ENCODE results near the gene MNT. TPM values are rescaled to one million over a fixed set of nuclear protein-coding genes. Genes with fewer than 3 reads are reported as not detected.

The MNT gene
- total and polyA plus RNA-seq, 5 donors from 2014 or later = 0.50 to 93.4 (median 1.1) TPM

DNA sequence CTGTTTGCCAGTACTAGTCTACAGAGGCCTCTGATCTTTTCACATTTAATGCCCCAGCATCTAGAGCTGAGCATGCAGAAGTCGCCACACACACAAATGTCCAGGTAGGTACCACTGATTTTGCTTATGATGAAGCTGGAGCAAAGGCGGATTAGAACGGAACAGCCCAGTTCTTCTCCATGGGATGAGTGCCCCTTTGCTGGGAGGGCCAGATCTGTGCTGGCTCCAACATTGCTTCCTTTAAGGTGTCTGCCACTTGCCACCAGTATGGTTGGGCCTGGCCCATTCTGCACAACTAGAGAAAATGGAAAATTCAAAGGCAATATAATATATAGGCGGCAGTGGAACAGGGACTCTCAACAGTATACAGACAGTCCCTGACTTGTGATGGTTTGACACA lies 2.2 kb upstream of the MNT start:
- Mint-ChIP-seq H3K27me3 (peaks cover 9% of the 10 kb centered on the region), H3K27ac (peak overlapping the region in 2 of 3 donors; percentile 20 to 88), H3K36me3 (no peaks in the 10 kb centered on the region), H3K4me3 (peak overlapping the region; percentile 87 to 99 (median 90)), H3K4me1 (peaks cover 0 to 39% (median 15%) of the 10 kb centered on the region in 4 donors), H3K9me3 (peaks cover 0 to 1% (median 0%) of the 10 kb centered on the region in 7 donors)
- no peak overlapping the region for H3K27ac ChIP-seq (ENCODE audit: insufficient read depth, low read length, poor library complexity, severe bottlenecking)
- H3K4me1 ChIP-seq (ENCODE audit: control insufficient read depth, insufficient read depth, low read length, poor library complexity, severe bottlenecking) = peaks cover 28% of the 10 kb centered on the region
- H3K36me3 ChIP-seq (ENCODE audit: control insufficient read depth, insufficient read depth, low read length) = no peaks in the 10 kb centered on the region
- peak overlapping the region; percentile 54 for H3K4me3 ChIP-seq (ENCODE audit: low read depth, low read length)
- ATAC-seq (ENCODE audit: low read depth in 2 of 2) (no peak), DNase-seq (no peak)
- H3K27me3 ChIP-seq (ENCODE audit: control insufficient read depth, insufficient read depth, low read length) = no peaks in the 10 kb centered on the region
- H3K9me3 ChIP-seq (ENCODE audit: control insufficient read depth in 2 of 2, low read length in 2 of 2) = no peaks in the 10 kb centered on the region

DNA sequence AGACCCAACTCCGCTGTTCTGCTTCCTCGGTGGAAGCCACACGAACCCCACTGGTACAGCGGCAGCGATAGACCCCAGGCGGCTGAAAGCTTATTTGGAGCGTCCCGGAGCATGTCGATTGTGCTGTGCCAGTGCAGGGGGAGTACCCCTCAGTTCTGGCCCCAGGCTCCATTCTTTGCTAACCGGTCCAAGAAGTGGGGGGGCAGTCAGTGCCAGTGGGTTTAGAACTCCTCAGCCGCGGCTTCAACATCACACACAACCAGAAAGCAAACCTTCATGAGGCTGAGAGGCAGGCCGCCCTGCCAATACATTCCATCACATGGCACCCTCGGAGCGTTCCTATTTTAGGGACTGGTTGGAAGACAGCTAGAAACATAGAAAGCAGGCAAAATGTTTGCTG lies 1.7 kb upstream of the MNT start:
- Histone ChIP-seq H3K4me3 (ENCODE audit: low read depth, low read length) (peak overlapping the region; percentile 54), H3K9me3 (ENCODE audit: control insufficient read depth in 2 of 2, low read length in 2 of 2) (no peaks in the 10 kb centered on the region), H3K27me3 (ENCODE audit: control insufficient read depth, insufficient read depth, low read length) (no peaks in the 10 kb centered on the region), H3K27ac (ENCODE audit: insufficient read depth, low read length, poor library complexity, severe bottlenecking) (peak overlapping the region; percentile 98), H3K36me3 (ENCODE audit: control insufficient read depth, insufficient read depth, low read length) (no peaks in the 10 kb centered on the region), H3K4me1 (ENCODE audit: control insufficient read depth, insufficient read depth, low read length, poor library complexity, severe bottlenecking) (peaks cover 33% of the 10 kb centered on the region)
- peak overlapping the region; percentile 88 to 99 (median 97) for H3K27ac Mint-ChIP-seq
- peaks cover 0 to 44% (median 17%) of the 10 kb centered on the region in 4 donors for H3K4me1 Mint-ChIP-seq
- ATAC-seq (ENCODE audit: low read depth in 2 of 2) (no peak), DNase-seq (no peak)
- H3K27me3 Mint-ChIP-seq = peaks cover 9% of the 10 kb centered on the region
- peak overlapping the region; percentile 87 to 99 (median 90) for H3K4me3 Mint-ChIP-seq
- peaks cover 0 to 1% (median 0%) of the 10 kb centered on the region in 7 donors for H3K9me3 Mint-ChIP-seq
- no peaks in the 10 kb centered on the region for H3K36me3 Mint-ChIP-seq

DNA sequence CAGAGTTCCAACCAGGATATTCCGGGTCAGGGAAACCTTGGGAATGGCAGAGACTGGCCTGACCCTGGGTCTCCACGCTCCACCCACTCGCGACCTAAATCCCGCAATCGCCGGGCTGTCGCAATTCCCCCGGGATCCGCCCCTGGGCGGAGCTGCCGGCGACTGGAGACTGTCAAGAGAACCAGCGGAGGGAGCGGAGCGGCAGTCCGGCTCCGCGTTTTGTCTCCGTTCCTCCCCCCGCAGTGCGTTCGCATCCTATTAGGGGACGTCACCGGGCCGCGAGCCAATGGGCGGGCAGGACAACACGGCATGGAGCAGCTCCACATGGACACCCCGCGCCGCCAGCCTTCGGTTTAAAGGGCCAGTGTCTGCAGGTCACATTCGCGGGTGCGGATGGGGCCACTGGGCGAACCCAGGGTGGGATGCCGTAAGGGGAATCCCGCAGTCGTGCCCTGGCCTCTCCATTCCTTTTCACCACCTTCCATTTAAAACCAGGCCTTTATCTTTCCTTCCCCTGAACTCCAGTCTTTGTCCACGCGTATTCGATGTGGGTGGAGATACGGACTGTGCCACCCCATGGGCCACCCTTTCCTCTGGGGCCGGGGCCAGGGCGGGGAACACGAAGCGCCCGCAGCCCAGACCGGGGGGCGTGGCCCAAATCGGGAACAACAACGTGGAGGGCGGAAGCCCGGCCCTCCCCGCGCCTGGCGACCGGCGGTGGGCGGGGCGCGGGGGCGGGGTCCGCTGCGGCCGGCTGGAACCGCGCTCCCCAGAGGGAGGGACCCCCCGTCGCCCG lies 764 bp upstream of the MNT start:
- H3K36me3 ChIP-seq (ENCODE audit: control insufficient read depth, insufficient read depth, low read length) = no peaks in the 10 kb centered on the region
- Mint-ChIP-seq H3K4me1 (peaks cover 0 to 46% (median 19%) of the 10 kb centered on the region in 4 donors), H3K27me3 (peaks cover 9% of the 10 kb centered on the region), H3K4me3 (peak overlapping the region; percentile 95 to 100 (median 98)), H3K27ac (peak overlapping the region; percentile 99), H3K9me3 (peaks cover 0 to 1% (median 0%) of the 10 kb centered on the region in 7 donors), H3K36me3 (no peaks in the 10 kb centered on the region)
- peak overlapping the region; percentile 80 for H3K4me3 ChIP-seq (ENCODE audit: low read depth, low read length)
- DNase-seq (peak; percentile 99 to 100 (median 99)), ATAC-seq (ENCODE audit: low read depth in 2 of 2) (peak; percentile 57 to 62)
- no peaks in the 10 kb centered on the region for H3K9me3 ChIP-seq (ENCODE audit: control insufficient read depth in 2 of 2, low read length in 2 of 2)
- peaks cover 42% of the 10 kb centered on the region for H3K4me1 ChIP-seq (ENCODE audit: control insufficient read depth, insufficient read depth, low read length, poor library complexity, severe bottlenecking)
- peak overlapping the region; percentile 98 for H3K27ac ChIP-seq (ENCODE audit: insufficient read depth, low read length, poor library complexity, severe bottlenecking)
- no peaks in the 10 kb centered on the region for H3K27me3 ChIP-seq (ENCODE audit: control insufficient read depth, insufficient read depth, low read length)

DNA sequence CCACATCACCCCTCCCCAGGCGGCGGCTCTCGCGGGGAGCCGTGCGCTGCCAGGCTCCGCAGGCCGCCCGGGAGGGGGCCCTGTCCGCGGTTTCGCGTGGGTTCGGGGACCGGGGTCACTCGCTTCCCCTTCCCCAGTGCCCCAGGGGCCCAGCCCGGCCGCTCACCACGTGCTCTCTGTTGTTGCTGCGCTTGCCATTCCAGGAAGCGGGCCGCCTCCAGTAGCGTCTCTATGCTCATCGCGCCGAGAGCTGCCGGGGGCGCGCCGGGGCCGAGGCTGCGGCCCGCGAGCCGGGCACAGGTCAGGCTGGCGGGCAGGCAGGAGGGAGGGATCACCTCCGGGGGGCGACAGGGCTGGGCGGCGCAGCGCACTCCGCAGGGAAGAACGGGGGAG lies 390 bp downstream of the MNT start:
- DNase-seq = peak; percentile 38 to 70 (median 62)
- Mint-ChIP-seq H3K27ac (peak overlapping the region; percentile 99 to 100 (median 99)), H3K27me3 (peaks cover 9% of the 10 kb centered on the region), H3K4me3 (peak overlapping the region; percentile 94 to 100 (median 99)), H3K4me1 (peaks cover 0 to 54% (median 21%) of the 10 kb centered on the region in 4 donors), H3K36me3 (no peaks in the 10 kb centered on the region), H3K9me3 (peaks cover 0 to 1% (median 0%) of the 10 kb centered on the region in 7 donors)
- H3K27me3 ChIP-seq (ENCODE audit: control insufficient read depth, insufficient read depth, low read length) = no peaks in the 10 kb centered on the region
- no peaks in the 10 kb centered on the region for H3K9me3 ChIP-seq (ENCODE audit: control insufficient read depth in 2 of 2, low read length in 2 of 2)
- H3K4me1 ChIP-seq (ENCODE audit: control insufficient read depth, insufficient read depth, low read length, poor library complexity, severe bottlenecking) = peaks cover 54% of the 10 kb centered on the region
- H3K4me3 ChIP-seq (ENCODE audit: low read depth, low read length) = peak overlapping the region; percentile 68
- no peak for ATAC-seq (ENCODE audit: low read depth in 2 of 2)
- peak overlapping the region; percentile 98 for H3K27ac ChIP-seq (ENCODE audit: insufficient read depth, low read length, poor library complexity, severe bottlenecking)
- H3K36me3 ChIP-seq (ENCODE audit: control insufficient read depth, insufficient read depth, low read length) = no peaks in the 10 kb centered on the region

DNA sequence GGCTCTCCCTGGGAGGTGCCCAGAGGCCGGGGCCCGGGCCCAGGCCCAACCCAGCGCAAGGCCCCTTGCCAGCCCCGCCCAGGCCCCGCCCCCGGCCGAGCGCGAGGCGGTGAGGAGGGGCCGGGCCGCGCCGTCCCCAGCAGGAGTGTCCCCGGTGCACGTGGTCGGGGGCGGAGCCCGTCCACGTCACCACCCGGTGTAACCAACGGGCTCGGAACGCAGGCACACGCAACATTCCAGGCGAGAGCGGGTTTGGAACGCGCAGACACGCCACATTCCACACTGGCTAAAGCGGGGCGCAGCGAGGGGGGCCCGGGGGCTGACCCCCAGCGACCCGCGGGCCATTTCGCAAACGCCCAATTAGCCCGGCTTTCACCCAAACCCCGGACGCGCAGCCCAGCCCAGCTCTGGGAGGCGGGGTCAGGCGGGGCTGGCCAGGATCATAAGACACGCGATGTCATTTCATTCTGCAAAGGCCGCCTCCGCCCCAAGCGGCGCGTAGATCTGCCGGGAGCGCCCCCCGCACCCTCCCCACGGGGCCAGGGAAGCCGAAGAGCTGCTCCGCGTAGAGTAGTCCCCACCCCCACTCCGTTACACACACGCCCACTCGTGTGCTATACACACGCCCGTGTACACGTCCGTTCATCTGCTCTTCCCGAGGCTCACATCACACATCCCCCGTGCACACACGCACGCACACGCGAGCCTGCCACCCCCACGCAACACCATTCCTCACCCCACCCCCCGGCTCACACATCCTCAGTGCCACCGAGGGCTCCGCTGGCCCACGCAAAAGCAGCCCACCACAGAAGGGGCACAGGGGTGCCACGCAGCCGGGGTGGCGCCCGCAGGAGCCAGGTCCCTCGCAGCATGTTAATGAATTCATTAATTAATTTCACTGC lies 1.0 kb downstream of the MNT start:
- no peaks in the 10 kb centered on the region for H3K36me3 ChIP-seq (ENCODE audit: control insufficient read depth, insufficient read depth, low read length)
- peak overlapping the region; percentile 68 for H3K4me3 ChIP-seq (ENCODE audit: low read depth, low read length)
- Mint-ChIP-seq H3K27me3 (peaks cover 9% of the 10 kb centered on the region), H3K36me3 (no peaks in the 10 kb centered on the region), H3K9me3 (peaks cover 0 to 1% (median 0%) of the 10 kb centered on the region in 7 donors), H3K4me3 (peak overlapping the region; percentile 94 to 100 (median 99)), H3K27ac (peak overlapping the region; percentile 99 to 100 (median 99)), H3K4me1 (peaks cover 0 to 55% (median 19%) of the 10 kb centered on the region in 4 donors)
- H3K4me1 ChIP-seq (ENCODE audit: control insufficient read depth, insufficient read depth, low read length, poor library complexity, severe bottlenecking) = peaks cover 56% of the 10 kb centered on the region
- ATAC-seq (ENCODE audit: low read depth in 2 of 2) (peak; percentile 49 to 52), DNase-seq (peak; percentile 93 to 96 (median 93))
- H3K27ac ChIP-seq (ENCODE audit: insufficient read depth, low read length, poor library complexity, severe bottlenecking) = peak overlapping the region; percentile 98
- no peaks in the 10 kb centered on the region for H3K27me3 ChIP-seq (ENCODE audit: control insufficient read depth, insufficient read depth, low read length)
- no peaks in the 10 kb centered on the region for H3K9me3 ChIP-seq (ENCODE audit: control insufficient read depth in 2 of 2, low read length in 2 of 2)

DNA sequence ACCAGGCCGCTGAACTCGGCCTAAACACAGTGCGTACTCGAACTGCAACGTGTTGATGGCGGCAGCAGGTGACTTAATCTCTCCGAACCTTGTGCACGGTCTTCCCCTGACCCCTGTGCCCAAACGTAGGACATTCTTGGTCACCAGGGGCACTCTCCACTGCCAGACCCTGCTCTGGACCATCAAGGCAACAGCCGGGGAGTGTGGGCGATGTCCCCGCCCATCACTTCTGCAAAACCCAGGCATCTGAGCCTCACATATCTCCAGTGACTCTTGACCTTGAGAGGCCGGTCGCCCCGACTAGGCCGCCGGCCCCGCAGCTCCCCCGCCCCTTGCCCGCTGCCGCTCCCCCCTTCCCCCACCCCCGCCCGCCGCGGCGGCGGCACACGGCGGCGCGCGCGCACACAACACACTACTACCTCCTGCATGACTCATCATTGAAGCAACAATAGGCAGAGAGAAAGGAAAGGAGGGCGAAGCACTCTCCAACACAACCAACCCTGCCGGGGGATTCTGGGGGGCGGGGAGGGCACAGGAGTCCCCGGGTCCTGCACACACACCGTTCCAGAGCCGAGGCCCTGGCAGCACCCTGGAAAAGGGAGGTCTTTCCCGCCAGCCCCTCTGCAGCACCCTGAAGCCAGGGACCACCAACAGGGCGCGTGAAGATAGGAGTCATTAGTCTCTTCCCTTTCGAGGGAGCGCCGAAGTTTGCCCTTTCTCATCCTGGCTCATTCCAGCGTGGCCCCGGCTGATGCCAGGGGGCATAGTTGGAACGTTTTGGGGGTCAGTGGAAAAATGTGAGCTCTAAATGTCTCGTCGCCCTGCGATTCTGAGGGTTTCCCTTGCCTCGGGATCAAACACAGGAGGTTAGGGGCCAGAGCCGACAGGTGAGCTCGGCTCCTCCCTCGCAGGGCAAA lies 1.9 kb downstream of the MNT start:
- H3K27ac ChIP-seq (ENCODE audit: insufficient read depth, low read length, poor library complexity, severe bottlenecking) = peak overlapping the region; percentile 98
- H3K9me3 ChIP-seq (ENCODE audit: control insufficient read depth in 2 of 2, low read length in 2 of 2) = no peaks in the 10 kb centered on the region
- H3K4me1 ChIP-seq (ENCODE audit: control insufficient read depth, insufficient read depth, low read length, poor library complexity, severe bottlenecking) = peaks cover 63% of the 10 kb centered on the region
- Mint-ChIP-seq H3K4me3 (peak overlapping the region; percentile 86 to 99 (median 96)), H3K27ac (peak overlapping the region; percentile 95 to 99 (median 96)), H3K27me3 (peaks cover 9% of the 10 kb centered on the region), H3K4me1 (peaks cover 0 to 57% (median 19%) of the 10 kb centered on the region in 4 donors), H3K9me3 (peaks cover 0 to 1% (median 0%) of the 10 kb centered on the region in 7 donors), H3K36me3 (no peaks in the 10 kb centered on the region)
- no peaks in the 10 kb centered on the region for H3K36me3 ChIP-seq (ENCODE audit: control insufficient read depth, insufficient read depth, low read length)
- no peaks in the 10 kb centered on the region for H3K27me3 ChIP-seq (ENCODE audit: control insufficient read depth, insufficient read depth, low read length)
- peak in 1 of 2 donors; percentile 9 for ATAC-seq (ENCODE audit: low read depth in 2 of 2)
- peak; percentile 50 to 78 (median 58) for DNase-seq
- peak overlapping the region; percentile 62 for H3K4me3 ChIP-seq (ENCODE audit: low read depth, low read length)
